ENCODE data around the gene ZNF865.

GRCh38 chr19:55594996-55595545 is 10.4 kb upstream of the ZNF865 start:
- no peak for TF ChIP-seq SP1 (IDR thresholded peaks at IDR 0.05; ENCODE audit: low read depth)
- TF ChIP-seq, protein P1, sequence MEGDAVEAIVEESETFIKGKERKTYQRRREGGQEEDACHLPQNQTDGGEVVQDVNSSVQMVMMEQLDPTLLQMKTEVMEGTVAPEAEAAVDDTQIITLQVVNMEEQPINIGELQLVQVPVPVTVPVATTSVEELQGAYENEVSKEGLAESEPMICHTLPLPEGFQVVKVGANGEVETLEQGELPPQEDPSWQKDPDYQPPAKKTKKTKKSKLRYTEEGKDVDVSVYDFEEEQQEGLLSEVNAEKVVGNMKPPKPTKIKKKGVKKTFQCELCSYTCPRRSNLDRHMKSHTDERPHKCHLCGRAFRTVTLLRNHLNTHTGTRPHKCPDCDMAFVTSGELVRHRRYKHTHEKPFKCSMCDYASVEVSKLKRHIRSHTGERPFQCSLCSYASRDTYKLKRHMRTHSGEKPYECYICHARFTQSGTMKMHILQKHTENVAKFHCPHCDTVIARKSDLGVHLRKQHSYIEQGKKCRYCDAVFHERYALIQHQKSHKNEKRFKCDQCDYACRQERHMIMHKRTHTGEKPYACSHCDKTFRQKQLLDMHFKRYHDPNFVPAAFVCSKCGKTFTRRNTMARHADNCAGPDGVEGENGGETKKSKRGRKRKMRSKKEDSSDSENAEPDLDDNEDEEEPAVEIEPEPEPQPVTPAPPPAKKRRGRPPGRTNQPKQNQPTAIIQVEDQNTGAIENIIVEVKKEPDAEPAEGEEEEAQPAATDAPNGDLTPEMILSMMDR (IDR thresholded peaks at IDR 0.05 in 2 of 3, conservative IDR thresholded peaks at IDR 0.05 in 1 of 3; ENCODE audit: borderline replicate concordance in 1 of 3, insufficient read depth in 1 of 3, low read depth in 2 of 3, low read length in 2 of 3): no peak
- TF ChIP-seq POLR2A (IDR thresholded peaks at IDR 0.05; ENCODE audit: borderline replicate concordance, extremely low read depth, insufficient read depth, insufficient read length): no peak
- TF ChIP-seq CEBPB (IDR thresholded peaks at IDR 0.05; ENCODE audit: low read depth): no peak
- TF ChIP-seq EZH2phosphoT487 (IDR thresholded peaks at IDR 0.05; ENCODE audit: borderline replicate concordance): no peak
- no peak for TF ChIP-seq POLR2AphosphoS5 (IDR thresholded peaks at IDR 0.05; ENCODE audit: low read depth, low read length)
- no peak for TF ChIP-seq JUND (IDR thresholded peaks at IDR 0.05)
